Measurements from ENCODE around the gene MTHFSD. TPM values are rescaled to one million over a fixed set of nuclear protein-coding genes. Genes with fewer than 3 reads are reported as not detected.

Gene MTHFSD
- polyA plus RNA-seq, 1 donor = 33.8 TPM

- DNase-seq = no peak
Observed at GRCh38 chr16:86571530-86571915, 16.5 kb upstream of the MTHFSD start.

GRCh38 chr16:86570558-86571529 is 15.8 kb upstream of the MTHFSD start:
- DNase-seq = no peak

GRCh38 chr16:86569701-86570447 is 14.8 kb upstream of the MTHFSD start:
- DNase-seq = no peak

- DNase-seq = no peak
Observed at GRCh38 chr16:86568677-86569623, 13.9 kb upstream of the MTHFSD start.

GRCh38 chr16:86567701-86568581 is 12.9 kb upstream of the MTHFSD start:
- no peak for DNase-seq

- peak; percentile 53 for DNase-seq
Observed at GRCh38 chr16:86566966-86567700, 12.1 kb upstream of the MTHFSD start.

GRCh38 chr16:86566601-86566965 is 11.5 kb upstream of the MTHFSD start, which contains the start of gene FOXC2:
TSS of gene FOXC2 (plus strand) at chr16:86566829. CDS start at chr16:86567336, 507 bp downstream.
- peak; percentile 97 for DNase-seq

GRCh38 chr16:86565644-86566511 is 10.8 kb upstream of the MTHFSD start:
- peak; percentile 26 for DNase-seq

- peak; percentile 28 for DNase-seq
Observed at GRCh38 chr16:86565181-86565631, 10.2 kb upstream of the MTHFSD start.

- DNase-seq = peak; percentile 93
Observed at GRCh38 chr16:86563469-86564345, 8.7 kb upstream of the MTHFSD start.

- DNase-seq = no peak
Observed at GRCh38 chr16:86562356-86562755, 7.3 kb upstream of the MTHFSD start.

- no peak for DNase-seq
Observed at GRCh38 chr16:86559802-86560305, 4.8 kb upstream of the MTHFSD start.

GRCh38 chr16:86558355-86559193 is 3.5 kb upstream of the MTHFSD start:
- DNase-seq = no peak

GRCh38 chr16:86557587-86557986 is 2.6 kb upstream of the MTHFSD start:
- DNase-seq = no peak

- DNase-seq = no peak
Observed at GRCh38 chr16:86556576-86556975, 1.5 kb upstream of the MTHFSD start.

GRCh38 chr16:86555704-86556075 is 655 bp upstream of the MTHFSD start:
- no peak for DNase-seq

GRCh38 chr16:86554599-86554916 is 477 bp downstream of the MTHFSD start:
- peak; percentile 13 for DNase-seq
